Neutrophil (primary cell): ENCODE measurements around the gene LIMD2.
A peak's percentile ranks its signal among the peaks of the same experiment; 100 is the strongest.

Experiments used
- H3K27ac ChIP-seq: fragments of 200-600 bp; sonication (generic); 2 replicates; pipeline ENCODE4 v1.5.1; 2016; ENCODE audit warnings: mild to moderate bottlenecking, moderate library complexity
- H3K27me3 ChIP-seq: fragments of 200-600 bp; sonication (generic); 2 replicates; pipeline ENCODE4 v1.6.0; 2016; ENCODE audit warnings: mild to moderate bottlenecking
- H3K36me3 ChIP-seq: fragments of 200-600 bp; sonication (generic); 2 replicates; pipeline ENCODE4 v1.5.1; 2017
- H3K4me1 ChIP-seq, 2 experiments: fragments of 200-600 bp in 1 of 2; sonication (generic) in 1 of 2; 1 replicate in 1 of 2; 2 replicates in 1 of 2; pipeline versions ENCODE4 v1.5.1 to v1.6.1; 2013 to 2016; ENCODE audit warnings: low read depth in 1 of 2, low read length in 1 of 2, mild to moderate bottlenecking in 1 of 2, moderate library complexity in 1 of 2; ENCODE audit not compliant: control insufficient read depth in 1 of 2, insufficient read depth in 1 of 2
- H3K4me3 ChIP-seq, 2 experiments: fragments of 200-600 bp in 1 of 2; sonication (generic) in 1 of 2; 1 replicate in 1 of 2; 2 replicates in 1 of 2; pipeline ENCODE4 v1.5.1; 2013 to 2016; ENCODE audit warnings: low read depth in 1 of 2, low read length in 1 of 2, mild to moderate bottlenecking in 1 of 2, moderate library complexity in 1 of 2
- H3K9me3 ChIP-seq: fragments of 200-600 bp; sonication (generic); 2 replicates; pipeline ENCODE4 v1.5.1; 2016
- CTCF ChIP-seq: fragments of 200-600 bp; sonication (generic); IDR thresholded peaks from 2 replicates; pipeline ENCODE4 v1.5.1; 2016; ENCODE audit warnings: antibody characterized with exemption

LIMD2 gene

GRCh38 chr17:63685041-63685440, 14.9 kb downstream of the LIMD2 start:
- no peak overlapping the region for H3K27ac ChIP-seq
- H3K27me3 ChIP-seq, result no peaks in the 10 kb centered on the region
- no peaks in the 10 kb centered on the region for H3K9me3 ChIP-seq
- peaks cover 94% of the 10 kb centered on the region for H3K36me3 ChIP-seq
- TF ChIP-seq CTCF, result no peak
- no peak overlapping the region for H3K4me3 ChIP-seq
- peaks cover 12 to 13% of the 10 kb centered on the region in 2 experiments for H3K4me1 ChIP-seq

- TF ChIP-seq CTCF, result no peak
- Histone ChIP-seq H3K36me3 (peaks cover 93% of the 10 kb centered on the region), H3K27me3 (no peaks in the 10 kb centered on the region), H3K9me3 (no peaks in the 10 kb centered on the region), H3K4me1 (peaks cover 12 to 13% of the 10 kb centered on the region in 2 experiments), H3K27ac (peak overlapping the region; percentile 80), H3K4me3 (peak overlapping the region in 1 of 2 experiments; percentile 15)
These were observed 16.9 kb downstream of the LIMD2 start for GRCh38 chr17:63682981-63683380.

GRCh38 chr17:63682441-63682840, 17.5 kb downstream of the LIMD2 start:
- Histone ChIP-seq H3K4me1 (peaks cover 12 to 13% of the 10 kb centered on the region in 2 experiments), H3K9me3 (no peaks in the 10 kb centered on the region), H3K36me3 (peaks cover 95% of the 10 kb centered on the region), H3K4me3 (peak overlapping the region in 1 of 2 experiments; percentile 15), H3K27me3 (no peaks in the 10 kb centered on the region), H3K27ac (peak overlapping the region; percentile 80)
- no peak for TF ChIP-seq CTCF

GRCh38 chr17:63681530-63681929, 18.4 kb downstream of the LIMD2 start:
- Histone ChIP-seq H3K36me3 (peaks cover 99% of the 10 kb centered on the region), H3K9me3 (no peaks in the 10 kb centered on the region), H3K4me3 (no peak overlapping the region), H3K27me3 (no peaks in the 10 kb centered on the region), H3K27ac (peak overlapping the region; percentile 80), H3K4me1 (peaks cover 15% of the 10 kb centered on the region in 2 experiments)
- no peak for TF ChIP-seq CTCF

- Histone ChIP-seq H3K4me1 (peaks cover 22 to 24% of the 10 kb centered on the region in 2 experiments), H3K4me3 (no peak overlapping the region), H3K36me3 (peaks cover 99% of the 10 kb centered on the region), H3K27ac (no peak overlapping the region), H3K27me3 (no peaks in the 10 kb centered on the region), H3K9me3 (no peaks in the 10 kb centered on the region)
- no peak for TF ChIP-seq CTCF
These were observed 19.2 kb downstream of the LIMD2 start for GRCh38 chr17:63680700-63681099.

- no peaks in the 10 kb centered on the region for H3K9me3 ChIP-seq
- no peak overlapping the region for H3K4me3 ChIP-seq
- H3K27me3 ChIP-seq, result no peaks in the 10 kb centered on the region
- H3K36me3 ChIP-seq, result peaks cover 94% of the 10 kb centered on the region
- no peak for TF ChIP-seq CTCF
- H3K27ac ChIP-seq, result no peak overlapping the region
- H3K4me1 ChIP-seq, result peaks cover 37 to 38% of the 10 kb centered on the region in 2 experiments
These were observed 20.7 kb downstream of the LIMD2 start for GRCh38 chr17:63679214-63679613.
